Kidney (tissue), 14 donors: Measurements from ENCODE around the gene PEAR1. TPM values are rescaled to one million over a fixed set of nuclear protein-coding genes. Genes with fewer than 3 reads are reported as not detected.

Source experiments
- DNase-seq, 5 donors: peaks; one replicate each; pipeline ENCODE4 v3.0.0-alpha.2; 2013 to 2020
- FAIRE-seq: peaks from 2 replicates; lab custom pipeline; 2012; peaks lifted over from hg19 to GRCh38; lab: Jason Lieb, UNC
- H3K27ac ChIP-seq, 2 donors: one replicate each; pipeline ENCODE4 v1.7.0; 2013; ENCODE audit warnings: low read depth in 2 of 2, low read length in 2 of 2, inconsistent platforms in 1 of 2
- H3K27me3 ChIP-seq: one replicate; pipeline ENCODE4 v1.7.1; 2013; ENCODE audit warnings: low read length, inconsistent platforms; ENCODE audit not compliant: control insufficient read depth, insufficient read depth
- H3K36me3 ChIP-seq, 3 donors: one replicate each; pipeline versions ENCODE4 v1.7.0 to v1.7.1; 2013; ENCODE audit warnings: low read length in 3 of 3, control low read depth in 1 of 3, inconsistent platforms in 1 of 3; ENCODE audit not compliant: insufficient read depth in 3 of 3, control insufficient read depth in 2 of 3
- H3K4me1 ChIP-seq, 3 donors: one replicate each; pipeline versions ENCODE4 v1.7.0 to v1.7.1; 2013; ENCODE audit warnings: low read length in 3 of 3, inconsistent platforms in 1 of 3, low read depth in 1 of 3; ENCODE audit not compliant: control insufficient read depth in 2 of 3, insufficient read depth in 2 of 3
- H3K4me3 ChIP-seq, 3 donors: one replicate each; pipeline versions ENCODE4 v1.7.0 to v1.8.1; 2013; ENCODE audit warnings: low read length in 3 of 3, control low read depth in 1 of 3, inconsistent platforms in 1 of 3
- H3K9ac ChIP-seq, 3 donors: one replicate each; pipeline versions ENCODE4 v1.7.0 to v1.7.1; 2013; ENCODE audit warnings: low read length in 3 of 3, control low read depth in 1 of 3, inconsistent platforms in 1 of 3
- H3K9me3 ChIP-seq, 3 donors: one replicate each; pipeline versions ENCODE4 v1.7.0 to v1.7.1; 2013; ENCODE audit warnings: low read length in 3 of 3, control low read depth in 1 of 3, inconsistent platforms in 1 of 3; ENCODE audit not compliant: control insufficient read depth in 2 of 3, insufficient read depth in 1 of 3
- intact Hi-C: fragments of 100-400 bp; cut with DNase I; formaldehyde crosslinking; loops from one replicate; pipeline ENCODE4 v1.11.1; 2022
- microRNA-seq: library from miRNA; unstranded; fragments of <30 nt; microRNA quantifications from one replicate; pipeline ENCODE4 v1.2.0, GENCODE V29; 2020
- polyA plus RNA-seq: library from polyadenylated mRNA; stranded (reverse); fragments of 350-450 nt; fragmentation: Illumina TruSeq; extraction: RNeasy Lipid Tissue Mini Kit (QIAGEN cat#74804); gene quantifications from one replicate; pipeline ENCODE4 v1.2.3, GENCODE V29; 2014; ENCODE audit warnings: low read depth, low replicate concordance; ENCODE audit not compliant: insufficient read depth
- total RNA-seq: library from RNA; stranded (reverse); fragmentation: NEBNext Ultra II Directional; extraction: Animal tissue kit (Norgen Biotek cat#: 25700); gene quantifications from one replicate; pipeline ENCODE4 v1.2.1, GENCODE V29; 2021
- TF ChIP-seq, protein P1 (sequence below): IDR thresholded peaks from 3 replicates; pipeline ENCODE4 v1.5.1; 2012; ENCODE audit warnings: mild to moderate bottlenecking, moderate library complexity, borderline replicate concordance; ENCODE audit not compliant: insufficient read depth; ENCODE audit errors: extremely low read depth
- donor health status: control.
- donor health status: control.
- donor health status: control.
- donor health status: control.
- donor health status: control.
- donor health status: DM: yes; HTN: yes; CAD: no.
- donor health status: Normal renal cell carcinoma (clear cell type).

The PEAR1 gene
- total and polyA plus RNA-seq, 2 donors from 2014 or later = 4.5 to 17.2 TPM

- intact Hi-C loops = no loop called here
- Histone ChIP-seq H3K27ac (no peak overlapping the region), H3K36me3 (peaks cover 6 to 54% (median 21%) of the 10 kb centered on the region in 3 donors), H3K9ac (no peak overlapping the region), H3K4me3 (no peak overlapping the region), H3K4me1 (no peaks in the 10 kb centered on the region), H3K9me3 (no peaks in the 10 kb centered on the region), H3K27me3 (no peaks in the 10 kb centered on the region)
- DNase-seq (no peak), FAIRE-seq (no peak)
- TF ChIP-seq, protein P1, sequence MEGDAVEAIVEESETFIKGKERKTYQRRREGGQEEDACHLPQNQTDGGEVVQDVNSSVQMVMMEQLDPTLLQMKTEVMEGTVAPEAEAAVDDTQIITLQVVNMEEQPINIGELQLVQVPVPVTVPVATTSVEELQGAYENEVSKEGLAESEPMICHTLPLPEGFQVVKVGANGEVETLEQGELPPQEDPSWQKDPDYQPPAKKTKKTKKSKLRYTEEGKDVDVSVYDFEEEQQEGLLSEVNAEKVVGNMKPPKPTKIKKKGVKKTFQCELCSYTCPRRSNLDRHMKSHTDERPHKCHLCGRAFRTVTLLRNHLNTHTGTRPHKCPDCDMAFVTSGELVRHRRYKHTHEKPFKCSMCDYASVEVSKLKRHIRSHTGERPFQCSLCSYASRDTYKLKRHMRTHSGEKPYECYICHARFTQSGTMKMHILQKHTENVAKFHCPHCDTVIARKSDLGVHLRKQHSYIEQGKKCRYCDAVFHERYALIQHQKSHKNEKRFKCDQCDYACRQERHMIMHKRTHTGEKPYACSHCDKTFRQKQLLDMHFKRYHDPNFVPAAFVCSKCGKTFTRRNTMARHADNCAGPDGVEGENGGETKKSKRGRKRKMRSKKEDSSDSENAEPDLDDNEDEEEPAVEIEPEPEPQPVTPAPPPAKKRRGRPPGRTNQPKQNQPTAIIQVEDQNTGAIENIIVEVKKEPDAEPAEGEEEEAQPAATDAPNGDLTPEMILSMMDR = no peak
These were observed 70.9 kb downstream of the PEAR1 start for GRCh38 chr1:156964441-156964840.

Small RNAs within 50 kb of the gene (microRNA-seq; reads per million reads assigned to microRNA genes)
- gene MIR765 = not detected

Other genes with a start within 250 kb of the PEAR1 start
- 50.7 TPM for gene NES, start 216.3 kb upstream of the PEAR1 start, total RNA-seq
- gene NES, start 216.3 kb upstream of the PEAR1 start, polyA plus RNA-seq = 44.3 TPM
- 15.2 TPM for gene CRABP2, start 188.1 kb upstream of the PEAR1 start, total RNA-seq
- gene CRABP2, start 188.1 kb upstream of the PEAR1 start, polyA plus RNA-seq = 21.6 TPM
- gene METTL25B, start 165.2 kb upstream of the PEAR1 start, total RNA-seq = 35.2 TPM
- 29.4 TPM for gene METTL25B, start 165.2 kb upstream of the PEAR1 start, polyA plus RNA-seq
- gene ISG20L2, start 165.0 kb upstream of the PEAR1 start, total RNA-seq = 23.3 TPM
- gene ISG20L2, start 165.0 kb upstream of the PEAR1 start, polyA plus RNA-seq = 13.3 TPM
- 71.9 TPM for gene MRPL24, start 152.6 kb upstream of the PEAR1 start, total RNA-seq
- 174 TPM for gene MRPL24, start 152.6 kb upstream of the PEAR1 start, polyA plus RNA-seq
- 198 TPM for gene HDGF, start 142.0 kb upstream of the PEAR1 start, total RNA-seq
- 206 TPM for gene HDGF, start 142.0 kb upstream of the PEAR1 start, polyA plus RNA-seq
- 52.8 TPM for gene PRCC, start 126.2 kb upstream of the PEAR1 start, total RNA-seq
- gene PRCC, start 126.2 kb upstream of the PEAR1 start, polyA plus RNA-seq = 50.5 TPM
- 4.3 TPM for gene SH2D2A, start 76.9 kb upstream of the PEAR1 start, total RNA-seq
- gene SH2D2A, start 76.9 kb upstream of the PEAR1 start, polyA plus RNA-seq = 0.32 TPM
- gene INSRR, start 34.6 kb upstream of the PEAR1 start, total RNA-seq = 0.35 TPM
- 2.4 TPM for gene INSRR, start 34.6 kb upstream of the PEAR1 start, polyA plus RNA-seq
- gene NTRK1, start 32.9 kb upstream of the PEAR1 start, total RNA-seq = 1.0 TPM
- 1.3 TPM for gene NTRK1, start 32.9 kb upstream of the PEAR1 start, polyA plus RNA-seq
- gene LRRC71, start 26.9 kb downstream of the PEAR1 start, total RNA-seq = 0.50 TPM
- gene LRRC71, start 26.9 kb downstream of the PEAR1 start, polyA plus RNA-seq = 0.19 TPM
- gene ARHGEF11, start 152.0 kb downstream of the PEAR1 start, total RNA-seq = 36.4 TPM
- 8.8 TPM for gene ARHGEF11, start 152.0 kb downstream of the PEAR1 start, polyA plus RNA-seq
- gene ETV3L, start 206.1 kb downstream of the PEAR1 start, total RNA-seq = not detected
- not detected for gene ETV3L, start 206.1 kb downstream of the PEAR1 start, polyA plus RNA-seq
- 24.8 TPM for gene ETV3, start 244.7 kb downstream of the PEAR1 start, total RNA-seq
- gene ETV3, start 244.7 kb downstream of the PEAR1 start, polyA plus RNA-seq = 3.5 TPM